ENCODE results near the gene TEDDM1.
"Not testable (repeated sequence)": the region's sequence is repeated elsewhere in the genome, so short reads cannot be mapped to it uniquely, and the experiment has no call there.

The TEDDM1 gene

GRCh38 chr1:182400567-182400966 is at the start of gene TEDDM1:
TEDDM1 (minus strand) TSS chr1:182400667; CDS start chr1:182400485, 182 bp downstream.
- DNase-seq = no peak

- DNase-seq = no peak
Observed at GRCh38 chr1:182450087-182450486, 49.6 kb upstream of the TEDDM1 start, which contains the start of gene RGSL1. RGSL1 (plus strand) TSS chr1:182450146; CDS start chr1:182450166, 20 bp downstream.

- no peak for DNase-seq
Observed at GRCh38 chr1:182447660-182448059, 47.2 kb upstream of the TEDDM1 start.

- not testable (repeated sequence) for DNase-seq
Observed at GRCh38 chr1:182447124-182447523, 46.7 kb upstream of the TEDDM1 start.

GRCh38 chr1:182446033-182446669 is 45.7 kb upstream of the TEDDM1 start:
- DNase-seq = peak; percentile 35

- no peak for DNase-seq
Observed at GRCh38 chr1:182444497-182444896, 44.0 kb upstream of the TEDDM1 start.

GRCh38 chr1:182442333-182442732 is 41.9 kb upstream of the TEDDM1 start:
- DNase-seq = no peak

- no peak for DNase-seq
Observed at GRCh38 chr1:182441719-182442118, 41.3 kb upstream of the TEDDM1 start.

- DNase-seq = no peak
Observed at GRCh38 chr1:182438326-182438725, 37.9 kb upstream of the TEDDM1 start.

GRCh38 chr1:182433580-182433979 is 33.1 kb upstream of the TEDDM1 start:
- DNase-seq = no peak

GRCh38 chr1:182431278-182431677 is 30.8 kb upstream of the TEDDM1 start:
- no peak for DNase-seq

GRCh38 chr1:182430263-182431068 is 30.0 kb upstream of the TEDDM1 start:
- DNase-seq = peak; percentile 58

- no peak for DNase-seq
Observed at GRCh38 chr1:182428043-182428442, 27.6 kb upstream of the TEDDM1 start.

- peak; percentile 12 for DNase-seq
Observed at GRCh38 chr1:182426442-182427430, 26.3 kb upstream of the TEDDM1 start.

GRCh38 chr1:182415789-182416188 is 15.3 kb upstream of the TEDDM1 start:
- DNase-seq = no peak

GRCh38 chr1:182413969-182414368 is 13.5 kb upstream of the TEDDM1 start:
- no peak for DNase-seq

GRCh38 chr1:182413486-182413885 is 13.0 kb upstream of the TEDDM1 start:
- DNase-seq = no peak

- DNase-seq = no peak
Observed at GRCh38 chr1:182410620-182411273, 10.3 kb upstream of the TEDDM1 start.

GRCh38 chr1:182410138-182410537 is 9.7 kb upstream of the TEDDM1 start:
- no peak for DNase-seq

- DNase-seq = no peak
Observed at GRCh38 chr1:182408435-182409075, 8.1 kb upstream of the TEDDM1 start.

- DNase-seq = no peak
Observed at GRCh38 chr1:182407724-182408123, 7.3 kb upstream of the TEDDM1 start.

- DNase-seq = no peak
Observed at GRCh38 chr1:182406012-182406411, 5.5 kb upstream of the TEDDM1 start.

Data from CD4-positive, alpha-beta T cell treated with Interleukin-21 for 1 hour (primary cell).